Colonic mucosa (tissue), 4 donors: ENCODE results near the gene EPS8. TPM values are rescaled to one million over a fixed set of nuclear protein-coding genes. Genes with fewer than 3 reads are reported as not detected.

Experiments used
- DNase-seq: peaks from one replicate; pipeline ENCODE4 v3.0.0-alpha.2; 2020
- H3K27ac ChIP-seq: fragments of 200-600 bp; one replicate; pipeline ENCODE4 v1.8.0; 2021
- H3K27me3 ChIP-seq: fragments of 200-600 bp; one replicate; pipeline ENCODE4 v1.8.0; 2021
- H3K36me3 ChIP-seq: fragments of 200-600 bp; one replicate; pipeline ENCODE4 v1.8.0; 2021
- H3K4me1 ChIP-seq: fragments of 200-600 bp; one replicate; pipeline ENCODE4 v1.8.0; 2021; ENCODE audit warnings: mild to moderate bottlenecking
- H3K4me3 ChIP-seq: fragments of 200-600 bp; one replicate; pipeline ENCODE4 v1.8.0; 2021
- H3K9ac ChIP-seq, 2 donors: one replicate each; pipeline ENCODE4 v1.7.0; 2013; ENCODE audit warnings: control low read depth in 2 of 2, low read depth in 2 of 2, low read length in 2 of 2
- H3K9me3 ChIP-seq: fragments of 200-600 bp; one replicate; pipeline ENCODE4 v1.8.0; 2021
- intact Hi-C: fragments of 100-400 bp; cut with DNase I; formaldehyde crosslinking; loops from one replicate; pipeline ENCODE4 v1.14.1; 2022
- total RNA-seq, 2 donors: library from RNA; stranded (reverse); fragmentation: NEBNext Ultra II Directional in 1 of 2; extraction: Animal tissue kit (Norgen Biotek cat#: 25700) in 1 of 2; gene quantifications; one replicate each; pipeline ENCODE4 v1.2.1, GENCODE V29; 2021
- TF ChIP-seq, protein P1 (sequence below): fragments of 200-600 bp; IDR thresholded peaks from one replicate; pipeline ENCODE4 v1.8.0; 2022; ENCODE audit warnings: antibody characterized with exemption, mild to moderate bottlenecking
- donor health status: healthy.
- donor health status: DM: no; HTN: no; CAD: no.
- donor health status: DM: no; HTN: no; CAD: no.

The EPS8 gene
- total RNA-seq, 2 donors from 2014 or later, result 93.7 to 161 TPM

DNA sequence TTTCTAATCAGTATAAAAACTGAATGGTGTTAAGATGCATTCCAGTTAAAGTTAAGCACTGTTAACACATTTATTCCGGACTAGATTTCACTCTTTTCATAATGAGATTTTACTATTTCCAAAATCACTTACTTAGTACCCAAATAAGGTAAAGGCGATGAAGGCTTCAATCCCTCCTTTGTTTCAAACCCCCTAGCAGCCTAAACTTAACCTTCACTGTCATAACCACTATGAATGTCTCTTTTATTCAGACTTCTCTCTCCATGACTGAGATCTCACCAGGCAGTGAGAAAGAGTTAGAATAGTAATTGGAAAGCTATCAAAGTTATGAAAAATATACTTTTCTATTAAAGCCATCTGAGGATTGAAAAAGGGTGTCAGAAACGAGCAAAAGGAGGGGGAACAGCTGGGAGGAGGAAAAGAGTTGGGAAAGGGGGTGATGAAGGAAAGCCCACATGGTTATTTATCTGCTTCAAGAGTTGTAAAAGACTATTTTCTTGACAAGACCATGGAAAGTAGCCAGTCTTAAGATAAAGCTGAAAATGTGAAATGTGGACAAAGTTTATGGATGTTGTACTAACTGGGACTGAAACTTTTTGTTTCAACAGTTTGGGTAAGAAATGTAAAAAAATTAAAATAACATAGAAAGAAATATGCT lies 11.7 kb downstream of the EPS8 start:
- H3K27ac ChIP-seq, result no peak overlapping the region
- no peak overlapping the region for H3K4me3 ChIP-seq
- intact Hi-C loops, result no loop called here
- no peaks in the 10 kb centered on the region for H3K9me3 ChIP-seq
- no peak overlapping the region for H3K9ac ChIP-seq
- H3K27me3 ChIP-seq, result no peaks in the 10 kb centered on the region
- no peaks in the 10 kb centered on the region for H3K4me1 ChIP-seq
- no peak for DNase-seq
- TF ChIP-seq, protein P1, sequence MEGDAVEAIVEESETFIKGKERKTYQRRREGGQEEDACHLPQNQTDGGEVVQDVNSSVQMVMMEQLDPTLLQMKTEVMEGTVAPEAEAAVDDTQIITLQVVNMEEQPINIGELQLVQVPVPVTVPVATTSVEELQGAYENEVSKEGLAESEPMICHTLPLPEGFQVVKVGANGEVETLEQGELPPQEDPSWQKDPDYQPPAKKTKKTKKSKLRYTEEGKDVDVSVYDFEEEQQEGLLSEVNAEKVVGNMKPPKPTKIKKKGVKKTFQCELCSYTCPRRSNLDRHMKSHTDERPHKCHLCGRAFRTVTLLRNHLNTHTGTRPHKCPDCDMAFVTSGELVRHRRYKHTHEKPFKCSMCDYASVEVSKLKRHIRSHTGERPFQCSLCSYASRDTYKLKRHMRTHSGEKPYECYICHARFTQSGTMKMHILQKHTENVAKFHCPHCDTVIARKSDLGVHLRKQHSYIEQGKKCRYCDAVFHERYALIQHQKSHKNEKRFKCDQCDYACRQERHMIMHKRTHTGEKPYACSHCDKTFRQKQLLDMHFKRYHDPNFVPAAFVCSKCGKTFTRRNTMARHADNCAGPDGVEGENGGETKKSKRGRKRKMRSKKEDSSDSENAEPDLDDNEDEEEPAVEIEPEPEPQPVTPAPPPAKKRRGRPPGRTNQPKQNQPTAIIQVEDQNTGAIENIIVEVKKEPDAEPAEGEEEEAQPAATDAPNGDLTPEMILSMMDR, result no peak
- no peaks in the 10 kb centered on the region for H3K36me3 ChIP-seq

DNA sequence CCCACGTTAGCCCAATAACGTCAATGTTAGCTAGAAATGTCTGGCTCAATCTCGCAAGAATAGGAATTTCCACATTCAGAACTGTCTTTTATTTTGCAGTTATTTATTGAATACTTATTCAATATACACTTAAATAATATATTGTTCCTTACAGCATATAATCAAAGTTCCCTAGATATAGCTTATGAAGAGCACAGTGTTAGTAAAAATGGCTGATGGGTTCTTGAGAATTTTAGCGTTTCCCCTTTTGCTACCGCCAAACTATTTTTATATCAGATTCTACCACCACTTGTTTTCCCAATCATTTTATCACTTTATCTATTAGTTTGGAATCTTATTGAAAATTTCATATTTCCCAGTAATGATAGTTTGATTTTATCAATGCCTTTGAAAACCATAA lies 12.7 kb downstream of the EPS8 start:
- intact Hi-C loops, result no loop called here
- DNase-seq, result no peak
- H3K9ac ChIP-seq, result no peak overlapping the region

DNA sequence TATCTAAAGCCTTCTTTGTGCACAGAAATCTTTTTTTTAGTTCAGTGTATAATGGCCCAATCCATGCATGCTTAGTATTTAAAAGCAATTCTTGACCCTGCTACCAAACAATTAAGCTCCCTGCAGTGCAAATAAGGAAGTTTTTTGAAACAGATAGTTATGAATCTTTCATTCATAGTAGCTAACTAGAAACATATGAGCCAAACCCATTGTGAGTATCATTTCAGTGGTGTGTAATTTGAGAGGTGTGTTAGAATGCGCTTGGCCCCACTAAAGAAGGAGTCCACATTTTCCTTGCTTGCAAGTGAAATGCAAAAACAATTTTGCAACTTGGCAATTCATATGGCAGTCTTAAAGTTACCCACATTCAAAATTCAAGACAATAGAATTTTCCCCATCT lies 14.4 kb downstream of the EPS8 start:
- DNase-seq, result no peak
- Histone ChIP-seq H3K4me3 (no peak overlapping the region), H3K27ac (no peak overlapping the region), H3K9me3 (no peaks in the 10 kb centered on the region), H3K4me1 (no peaks in the 10 kb centered on the region), H3K36me3 (no peaks in the 10 kb centered on the region), H3K27me3 (no peaks in the 10 kb centered on the region), H3K9ac (no peak overlapping the region)
- intact Hi-C loops, result no loop called here
- TF ChIP-seq, protein P1, result no peak

More for the DNA sequence above, 12.7 kb downstream of the EPS8 start:
- Histone ChIP-seq H3K4me3 (no peak overlapping the region), H3K9me3 (no peaks in the 10 kb centered on the region), H3K27ac (no peak overlapping the region), H3K4me1 (no peaks in the 10 kb centered on the region), H3K27me3 (no peaks in the 10 kb centered on the region), H3K36me3 (no peaks in the 10 kb centered on the region)
- TF ChIP-seq, protein P1, result no peak

DNA sequence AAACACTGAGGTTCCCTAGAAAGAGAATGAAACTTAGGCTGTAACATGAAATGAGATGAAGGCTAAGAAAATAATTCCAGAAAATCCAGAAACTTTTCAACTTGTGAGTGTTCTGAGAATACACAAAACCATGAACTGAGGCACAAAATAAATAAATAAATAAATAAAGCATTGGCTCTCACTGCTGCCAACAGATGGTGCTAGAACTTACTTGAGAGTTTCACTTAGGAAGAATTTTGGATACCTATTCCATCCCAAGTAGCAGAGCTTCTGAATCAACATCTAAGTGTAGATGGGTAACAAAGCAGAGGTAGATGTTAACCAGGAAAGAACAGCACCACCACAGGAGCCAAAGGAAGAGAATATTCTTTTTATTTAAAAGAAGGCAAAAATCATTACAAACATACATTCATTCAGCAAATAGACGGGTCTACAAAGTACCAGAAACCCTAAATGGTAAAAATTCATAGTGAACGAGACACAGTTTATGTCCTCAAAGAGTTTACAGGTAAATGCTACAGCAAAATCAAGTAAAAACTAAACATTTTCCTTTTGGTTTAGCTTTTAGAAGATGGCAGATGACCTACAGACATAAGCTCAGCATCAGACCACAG lies 16.7 kb downstream of the EPS8 start:
- Histone ChIP-seq H3K27ac (peak overlapping the region; percentile 40), H3K4me3 (no peak overlapping the region), H3K27me3 (no peaks in the 10 kb centered on the region), H3K4me1 (no peaks in the 10 kb centered on the region), H3K36me3 (no peaks in the 10 kb centered on the region), H3K9ac (peak overlapping the region in 1 of 2 donors; percentile 19), H3K9me3 (no peaks in the 10 kb centered on the region)
- intact Hi-C loops, result no loop called here
- TF ChIP-seq, protein P1, result peak; percentile 46
- no peak for DNase-seq

DNA sequence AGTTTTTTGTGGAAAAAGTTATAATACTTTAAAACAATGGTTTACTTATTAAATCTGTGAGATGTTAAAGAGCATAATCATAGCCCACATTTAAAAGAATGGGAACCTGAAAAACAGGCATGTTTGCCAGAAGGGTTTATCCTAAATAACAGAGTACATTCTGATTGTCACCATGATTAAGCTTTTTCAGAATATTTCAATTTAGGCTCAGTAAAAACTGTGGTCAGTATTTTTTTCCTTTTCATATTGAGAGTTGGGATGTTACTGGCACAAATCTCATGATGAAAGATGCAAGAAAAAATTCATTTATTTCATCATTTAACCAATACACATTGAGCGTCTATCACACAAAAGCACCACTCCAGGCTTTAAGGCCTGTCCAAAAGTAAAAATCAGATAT lies 18.6 kb downstream of the EPS8 start:
- no peaks in the 10 kb centered on the region for H3K4me1 ChIP-seq
- H3K9ac ChIP-seq, result no peak overlapping the region
- no peaks in the 10 kb centered on the region for H3K9me3 ChIP-seq
- H3K27me3 ChIP-seq, result no peaks in the 10 kb centered on the region
- DNase-seq, result no peak
- H3K4me3 ChIP-seq, result no peak overlapping the region
- intact Hi-C loops, result no loop called here
- no peaks in the 10 kb centered on the region for H3K36me3 ChIP-seq
- TF ChIP-seq, protein P1, result no peak
- no peak overlapping the region for H3K27ac ChIP-seq
